Upper lobe of left lung (tissue), 6 donors: ENCODE data around the gene TUBB4A. TPM values are rescaled to one million over a fixed set of nuclear protein-coding genes. Genes with fewer than 3 reads are reported as not detected.

Experiments used
- ATAC-seq, 2 donors: fragments of 200-7000 bp; cut with Tn5 transposase; one replicate each; pipeline ENCODE4 v1.9.1; 2022; ENCODE audit warnings: mild to moderate bottlenecking in 2 of 2, moderate library complexity in 2 of 2; ENCODE audit not compliant: low FRiP score in 2 of 2
- DNase-seq, 2 donors: peaks; one replicate each; pipeline ENCODE4 v3.0.0-alpha.2; 2019 to 2020
- H3K27ac ChIP-seq, 4 donors: fragments of 200-600 bp; sonication (generic); one replicate each; pipeline ENCODE4 v1.5.1; 2016 to 2019
- H3K27me3 ChIP-seq, 4 donors: fragments of 200-600 bp; sonication (generic); one replicate each; pipeline ENCODE4 v1.5.1; 2017 to 2019
- H3K36me3 ChIP-seq, 4 donors: fragments of 200-600 bp; sonication (generic); one replicate each; pipeline ENCODE4 v1.5.1; 2016 to 2019
- H3K4me1 ChIP-seq, 4 donors: fragments of 200-600 bp; sonication (generic); one replicate each; pipeline ENCODE4 v1.5.1; 2018 to 2019
- H3K4me3 ChIP-seq, 4 donors: fragments of 200-600 bp; sonication (generic); one replicate each; pipeline ENCODE4 v1.5.1; 2017 to 2019; ENCODE audit warnings: mild to moderate bottlenecking in 2 of 4, moderate library complexity in 1 of 4
- H3K9me3 ChIP-seq, 4 donors: fragments of 200-600 bp; sonication (generic); one replicate each; pipeline ENCODE4 v1.5.1; 2018 to 2019
- CTCF ChIP-seq, 6 experiments: fragments of 450-650 bp in 4 of 6; fragments of 200-600 bp in 2 of 6; sonication (generic) in 2 of 6; IDR thresholded peaks; one replicate each; pipeline ENCODE4 v1.5.1; 2016 to 2019; ENCODE audit warnings: antibody characterized with exemption in 6 of 6
- EP300 ChIP-seq, 4 donors: sonication (generic); formaldehyde crosslinking; IDR thresholded peaks; one replicate each; pipeline ENCODE4 v1.5.1; 2017; ENCODE audit warnings: antibody characterized with exemption in 4 of 4, control low read depth in 2 of 4
- POLR2A ChIP-seq, 4 donors: fragments of 450-650 bp; IDR thresholded peaks; one replicate each; pipeline ENCODE4 v1.5.1; 2016 to 2017; ENCODE audit warnings: antibody characterized with exemption in 4 of 4, mild to moderate bottlenecking in 2 of 4
- POLR2AphosphoS5 ChIP-seq, 2 donors: sonication (generic); formaldehyde crosslinking; IDR thresholded peaks; one replicate each; pipeline ENCODE4 v1.5.1; 2017; ENCODE audit warnings: antibody characterized with exemption in 2 of 2
- WGBS, 2 donors: methylation state at CpG; one replicate each; pipeline ENCODE4 v1.1.5; 2017 to 2018; 5-methylcytosine and 5-hydroxymethylcytosine counted together
- total RNA-seq, 6 donors: library from RNA; depleted of rRNA in 4 of 6; stranded (reverse); fragments of >200 nt in 4 of 6; gene quantifications; one replicate each; pipeline versions ENCODE4 v1.1.0 to v1.2.1, GENCODE V29; 2016 to 2021
- donor health status: DM: no; HTN: no; CAD: no; lungs with moderate emphysema.
- donor health status: DM: no; HTN: yes; CAD: no; lungs with severe emphysema.

The TUBB4A gene
- total RNA-seq, 6 donors from 2014 or later: 0.54 to 1.5 (median 0.76) TPM; not detected in 1

- Histone ChIP-seq H3K36me3 (no peaks in the 10 kb centered on the region), H3K9me3 (no peaks in the 10 kb centered on the region), H3K4me3 (no peak overlapping the region), H3K4me1 (no peaks in the 10 kb centered on the region), H3K27me3 (no peaks in the 10 kb centered on the region), H3K27ac (no peak overlapping the region)
- 52 to 65% methylated on average over 8 of the region's 8 CpGs for WGBS, 2 donors
- TF ChIP-seq POLR2AphosphoS5 (IDR thresholded peaks at IDR 0.05): no peak
- no peak for TF ChIP-seq POLR2A (IDR thresholded peaks at IDR 0.05)
- TF ChIP-seq EP300 (IDR thresholded peaks at IDR 0.05): no peak
- no peak for TF ChIP-seq CTCF (IDR thresholded peaks at IDR 0.05)
- peak in 1 of 2 donors; percentile 61 for DNase-seq
- ATAC-seq: no peak
Measured at GRCh38 chr19:6484230-6484629, 17.9 kb downstream of the TUBB4A start.

GRCh38 chr19:6483235-6483634, 18.9 kb downstream of the TUBB4A start:
- H3K4me3 ChIP-seq: no peak overlapping the region

GRCh38 chr19:6482343-6482686, 19.8 kb downstream of the TUBB4A start:
- peak overlapping the region; percentile 31 to 85 (median 66) for H3K27ac ChIP-seq
- WGBS, 2 donors: 90 to 92% methylated on average over 6 to 8 of the region's 8 CpGs
- no peaks in the 10 kb centered on the region for H3K36me3 ChIP-seq
- H3K4me3 ChIP-seq: peak overlapping the region in 1 of 4 donors; percentile 52
- ATAC-seq (no peak), DNase-seq (no peak)
- no peaks in the 10 kb centered on the region for H3K27me3 ChIP-seq
- H3K9me3 ChIP-seq: no peaks in the 10 kb centered on the region
- H3K4me1 ChIP-seq: peaks cover 0 to under 1% (median 0%) of the 10 kb centered on the region in 4 donors
- TF ChIP-seq CTCF (IDR thresholded peaks at IDR 0.05) (no peak), POLR2A (IDR thresholded peaks at IDR 0.05) (no peak), EP300 (IDR thresholded peaks at IDR 0.05) (no peak), POLR2AphosphoS5 (IDR thresholded peaks at IDR 0.05) (no peak)

More at GRCh38 chr19:6483235-6483634, 18.9 kb downstream of the TUBB4A start:
- no peaks in the 10 kb centered on the region for H3K4me1 ChIP-seq
- H3K27ac ChIP-seq: no peak overlapping the region
- TF ChIP-seq CTCF (IDR thresholded peaks at IDR 0.05) (no peak), EP300 (IDR thresholded peaks at IDR 0.05) (no peak), POLR2A (IDR thresholded peaks at IDR 0.05) (no peak), POLR2AphosphoS5 (IDR thresholded peaks at IDR 0.05) (no peak)
- no peaks in the 10 kb centered on the region for H3K9me3 ChIP-seq
- 53 to 56% methylated on average over 3 of the region's 3 CpGs for WGBS, 2 donors
- H3K27me3 ChIP-seq: no peaks in the 10 kb centered on the region
- ATAC-seq (no peak), DNase-seq (no peak)
- H3K36me3 ChIP-seq: no peaks in the 10 kb centered on the region

- no peaks in the 10 kb centered on the region for H3K9me3 ChIP-seq
- H3K4me1 ChIP-seq: peaks cover 0 to 6% (median 2%) of the 10 kb centered on the region in 4 donors
- 36 to 42% methylated on average over 15 to 19 of the region's 24 CpGs for WGBS, 2 donors
- ATAC-seq: peak; percentile 49 to 78
- H3K4me3 ChIP-seq: peak within 1 kb of the TSS in 3 of 4 donors; percentile 33 to 52 (median 46)
- peak within 1 kb of the TSS; percentile 31 to 85 (median 66) for H3K27ac ChIP-seq
- peak in 1 of 2 donors; percentile 21 for TF ChIP-seq POLR2AphosphoS5 (IDR thresholded peaks at IDR 0.05)
- TF ChIP-seq EP300 (IDR thresholded peaks at IDR 0.05): no peak
- TF ChIP-seq CTCF (IDR thresholded peaks at IDR 0.05): peak; percentile 18 to 53 (median 34)
- peak in 2 of 4 donors; percentile 13 to 51 for TF ChIP-seq POLR2A (IDR thresholded peaks at IDR 0.05)
- H3K36me3 ChIP-seq: no peaks in the 10 kb centered on the region
- H3K27me3 ChIP-seq: no peaks in the 10 kb centered on the region
- DNase-seq: peak; percentile 68 to 85
Measured at GRCh38 chr19:6481541-6482342, 20.4 kb downstream of the TUBB4A start, which contains the start of gene DENND1C. TSS of gene DENND1C (minus strand) at chr19:6481787. CDS start at chr19:6481695, 92 bp downstream.
